Heart left ventricle (tissue), 13 donors: ENCODE measurements around the gene TRERF1.

ENCODE experiments used
- CTCF ChIP-seq, 12 donors: fragments of 200-600 bp; sonication (generic) in 4 of 12; IDR thresholded peaks; one replicate each; pipeline versions ENCODE4 v1.5.0 to v1.8.0; 2018 to 2022; ENCODE audit warnings: antibody characterized with exemption in 12 of 12, mild to moderate bottlenecking in 5 of 12
- POLR2A ChIP-seq, 2 donors: fragments of 450-650 bp; IDR thresholded peaks; one replicate each; pipeline ENCODE4 v1.6.1; 2017; ENCODE audit warnings: antibody characterized with exemption in 2 of 2, mild to moderate bottlenecking in 2 of 2, moderate library complexity in 2 of 2
- donor health status: ischemic (EF 13 %, LVEDD 7.1; RV severe dilation, severe dysfunction).
- donor health status: DM: no; HTN: yes; CAD: no.
- donor health status: DM: no; HTN: no; CAD: no.
- donor health status: ischemic (EF 25% LVEDD 6.9; RV normal size, moderate dysfunction).
- donor health status: ischemic (EF 25% LVEDD 5.7; RV mildly dilated, moderate dysfunction).
- donor health status: ischemic (EF 35%, LVEDD 5.7; RV mildly dilated, moderate dysfunction).
- donor health status: nonischemic (EF 11% LVEDD 7.7; RV severe dilation, severe dysfunction).
- donor health status: DM: yes; HTN: yes; CAD: no.
- donor health status: PGD.
- donor health status: ischemic (EF 29% LVEDD 5.4; RV normal size, mild dysfunction).
- donor health status: nonischemic (EF 23%, LVEDD 6.1; RV moderate dilation, normal function).

- TF ChIP-seq CTCF (IDR thresholded peaks at IDR 0.05): no peak
- no peak for TF ChIP-seq POLR2A (IDR thresholded peaks at IDR 0.05)
These were observed 30.4 kb upstream of the TRERF1 start for GRCh38 chr6:42482174-42482573.
